COR-L47 (cell line): ENCODE data around the gene PTPRO.

Experiments used
- DNase-seq: peaks from one replicate; lab custom pipeline; 2025; lab: John Stamatoyannopoulos, UW

The PTPRO gene

DNA sequence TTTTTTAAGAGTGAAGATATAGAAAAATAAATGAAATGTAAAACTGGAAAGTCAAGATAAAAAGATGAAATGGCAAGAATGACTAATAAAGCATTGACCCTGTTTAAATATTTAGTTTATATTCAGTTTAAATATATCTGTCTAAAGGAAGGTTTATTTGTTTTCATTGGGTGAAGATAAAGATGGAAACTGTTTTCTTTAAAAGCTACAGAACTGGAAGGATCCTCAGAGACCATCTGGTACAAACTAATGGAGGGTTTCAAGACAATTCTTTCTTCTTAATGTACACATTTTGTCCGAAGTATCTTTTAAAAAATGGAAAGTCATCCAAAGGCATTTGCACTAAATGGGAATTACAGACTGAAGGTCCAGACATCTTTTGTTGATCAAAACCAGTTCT is 324.3 kb downstream of the PTPRO start:
- no peak for DNase-seq
